CMK (cell line): ENCODE results near the gene SYNDIG1.

Source experiments
- DNase-seq: peaks from one replicate; pipeline ENCODE4 v3.0.0-alpha.2; 2010; ENCODE audit warnings: low read depth

Gene SYNDIG1

GRCh38 chr20:24448170-24448569, 21.3 kb upstream of the SYNDIG1 start:
- no peak for DNase-seq

GRCh38 chr20:24449026-24449720, 20.3 kb upstream of the SYNDIG1 start:
- no peak for DNase-seq

GRCh38 chr20:24450177-24450576, 19.3 kb upstream of the SYNDIG1 start:
- no peak for DNase-seq

- DNase-seq: no peak
Measured at GRCh38 chr20:24450624-24451376, 18.6 kb upstream of the SYNDIG1 start.

GRCh38 chr20:24451428-24451827, 18.0 kb upstream of the SYNDIG1 start:
- no peak for DNase-seq

GRCh38 chr20:24452016-24452415, 17.4 kb upstream of the SYNDIG1 start:
- DNase-seq: no peak

GRCh38 chr20:24452498-24453127, 16.8 kb upstream of the SYNDIG1 start:
- no peak for DNase-seq

GRCh38 chr20:24453869-24454268, 15.6 kb upstream of the SYNDIG1 start:
- no peak for DNase-seq

GRCh38 chr20:24455081-24455480, 14.3 kb upstream of the SYNDIG1 start:
- DNase-seq: no peak

- no peak for DNase-seq
Measured at GRCh38 chr20:24456398-24456781, 13.0 kb upstream of the SYNDIG1 start.

GRCh38 chr20:24458436-24458835, 11.0 kb upstream of the SYNDIG1 start:
- DNase-seq: no peak

GRCh38 chr20:24459733-24460132, 9.7 kb upstream of the SYNDIG1 start:
- no peak for DNase-seq

GRCh38 chr20:24460712-24461111, 8.7 kb upstream of the SYNDIG1 start:
- no peak for DNase-seq

- no peak for DNase-seq
Measured at GRCh38 chr20:24461848-24462247, 7.6 kb upstream of the SYNDIG1 start.

- no peak for DNase-seq
Measured at GRCh38 chr20:24462460-24463010, 6.9 kb upstream of the SYNDIG1 start.

- no peak for DNase-seq
Measured at GRCh38 chr20:24465159-24465558, 4.3 kb upstream of the SYNDIG1 start.

GRCh38 chr20:24465730-24466129, 3.7 kb upstream of the SYNDIG1 start:
- no peak for DNase-seq

- no peak for DNase-seq
Measured at GRCh38 chr20:24468401-24469115, 871 bp upstream of the SYNDIG1 start.

GRCh38 chr20:24469894-24470745, 691 bp downstream of the SYNDIG1 start:
- DNase-seq: no peak

- no peak for DNase-seq
Measured at GRCh38 chr20:24470746-24471582, 1.5 kb downstream of the SYNDIG1 start.
